Stimulated activated naive CD4-positive, alpha-beta T cell (primary cell): ENCODE results near the gene KITLG.
"Not testable (repeated sequence)": the region's sequence is repeated elsewhere in the genome, so short reads cannot be mapped to it uniquely, and the experiment has no call there.

Experiments
- DNase-seq, 6 experiments: peaks; one replicate each; lab custom pipeline; 2025; lab: John Stamatoyannopoulos, UW

KITLG gene, protein sequence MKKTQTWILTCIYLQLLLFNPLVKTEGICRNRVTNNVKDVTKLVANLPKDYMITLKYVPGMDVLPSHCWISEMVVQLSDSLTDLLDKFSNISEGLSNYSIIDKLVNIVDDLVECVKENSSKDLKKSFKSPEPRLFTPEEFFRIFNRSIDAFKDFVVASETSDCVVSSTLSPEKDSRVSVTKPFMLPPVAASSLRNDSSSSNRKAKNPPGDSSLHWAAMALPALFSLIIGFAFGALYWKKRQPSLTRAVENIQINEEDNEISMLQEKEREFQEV

DNA sequence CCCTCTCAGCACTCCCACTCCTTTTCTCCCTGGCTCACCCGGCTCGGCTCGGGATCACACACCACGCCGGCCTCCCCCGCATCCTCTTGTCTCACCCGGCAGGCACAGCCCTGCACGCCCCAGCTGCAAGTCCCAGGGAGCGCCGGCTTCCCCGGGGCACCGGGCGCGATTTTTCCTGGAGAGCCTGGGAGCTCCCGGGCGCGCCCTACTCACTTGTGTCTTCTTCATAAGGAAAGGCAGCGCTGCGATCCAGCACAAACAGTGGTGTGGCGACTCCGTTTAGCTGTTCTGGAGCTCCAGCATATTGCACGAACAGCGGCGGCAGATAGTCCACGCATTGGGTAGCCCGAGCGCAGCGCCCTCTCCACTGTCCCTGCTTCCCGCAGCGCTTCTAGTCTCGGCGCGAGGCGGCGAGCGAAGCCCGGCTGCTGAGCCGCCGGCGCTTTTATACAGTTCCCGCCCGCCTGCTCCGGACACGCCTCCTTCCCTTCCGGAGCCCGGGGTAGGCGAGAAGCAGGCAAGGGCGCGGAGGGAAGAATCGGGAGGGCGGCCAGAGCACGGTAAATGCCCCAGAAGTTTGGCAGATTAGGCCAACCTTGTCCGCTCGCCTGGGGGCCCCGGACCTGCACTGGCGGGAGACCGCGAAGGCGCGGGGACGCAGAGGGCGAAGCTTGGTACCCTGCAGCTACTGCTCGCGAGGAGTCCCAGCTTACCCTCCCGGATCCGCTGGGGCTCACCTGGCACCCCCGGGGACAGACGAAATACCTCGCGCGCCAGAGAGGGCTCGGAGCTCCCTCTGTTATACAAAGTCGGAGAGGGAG is at the start of gene KITLG:
Gene KITLG (minus strand): TSS at position 421 of the 821 bp plus-strand sequence. CDS start 193 bp downstream, at position 228.
- peak in 1 of 6 experiments; percentile 8 for DNase-seq

- DNase-seq = no peak
These were observed 48.7 kb upstream of the KITLG start for GRCh38 chr12:88628856-88629509.

DNA sequence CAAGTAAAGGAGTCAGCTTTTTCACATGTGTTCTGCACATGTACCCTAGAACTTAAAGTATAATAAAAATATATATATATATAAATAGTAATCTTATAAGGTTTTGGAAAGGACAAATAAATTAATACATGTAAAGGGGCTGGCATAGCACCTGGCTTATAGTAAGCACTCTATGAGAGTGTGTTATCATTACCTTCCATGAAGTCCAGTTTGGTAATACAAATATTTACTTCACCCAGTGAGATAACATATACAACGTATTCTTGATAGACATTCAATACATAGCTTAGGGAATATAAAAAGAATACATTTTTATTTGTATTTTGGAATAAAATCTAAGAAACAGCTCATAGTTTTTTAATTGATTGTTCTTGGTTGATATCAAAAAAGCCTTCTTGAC is 47.8 kb upstream of the KITLG start:
- DNase-seq = not testable (repeated sequence)

- DNase-seq = no peak
These were observed 47.2 kb upstream of the KITLG start for GRCh38 chr12:88627501-88627900.

- DNase-seq = no peak
These were observed 45.1 kb upstream of the KITLG start for GRCh38 chr12:88625356-88625755.

DNA sequence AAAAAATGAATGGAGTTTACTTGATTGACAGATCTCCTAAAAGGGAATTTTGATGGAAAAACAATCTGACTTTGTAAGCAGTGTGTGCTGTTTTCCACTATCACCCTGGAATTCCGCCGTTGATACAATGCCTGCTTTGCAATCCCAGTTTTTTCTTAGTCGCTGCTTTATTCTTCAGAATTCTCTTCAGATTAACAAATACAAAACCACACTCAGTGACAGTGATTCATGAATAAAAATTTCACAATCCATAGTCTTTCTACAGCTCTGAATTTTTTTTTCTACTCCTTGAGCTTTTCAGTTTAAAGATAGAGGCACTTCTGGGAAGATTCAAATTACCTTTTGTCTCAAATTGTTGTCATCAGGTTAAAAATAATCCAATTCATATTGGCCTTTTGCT is 44.6 kb upstream of the KITLG start:
- no peak for DNase-seq

GRCh38 chr12:88623777-88624548 is 43.7 kb upstream of the KITLG start:
- DNase-seq = no peak

- DNase-seq = no peak
These were observed 37.1 kb upstream of the KITLG start for GRCh38 chr12:88617352-88617751.

GRCh38 chr12:88615490-88615889 is 35.2 kb upstream of the KITLG start:
- DNase-seq = no peak

DNA sequence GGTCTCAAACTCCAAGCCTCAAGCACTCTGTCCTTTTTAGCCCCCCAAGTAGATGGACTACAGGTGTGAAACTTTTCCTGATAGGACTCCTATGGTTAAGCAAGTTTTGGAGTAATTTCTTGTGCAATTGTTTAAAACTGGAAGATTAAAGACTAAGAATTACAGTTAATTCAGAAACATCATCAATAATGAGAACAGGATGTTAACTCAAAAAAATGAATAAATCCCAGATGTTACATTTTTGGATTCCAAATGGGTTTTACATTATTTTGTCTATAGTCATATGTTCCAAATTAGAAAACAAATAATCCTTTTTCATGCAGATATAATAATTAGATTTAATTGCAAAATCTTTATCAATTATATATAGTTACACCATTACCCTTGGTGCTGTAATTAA is 24.4 kb upstream of the KITLG start:
- no peak for DNase-seq

DNA sequence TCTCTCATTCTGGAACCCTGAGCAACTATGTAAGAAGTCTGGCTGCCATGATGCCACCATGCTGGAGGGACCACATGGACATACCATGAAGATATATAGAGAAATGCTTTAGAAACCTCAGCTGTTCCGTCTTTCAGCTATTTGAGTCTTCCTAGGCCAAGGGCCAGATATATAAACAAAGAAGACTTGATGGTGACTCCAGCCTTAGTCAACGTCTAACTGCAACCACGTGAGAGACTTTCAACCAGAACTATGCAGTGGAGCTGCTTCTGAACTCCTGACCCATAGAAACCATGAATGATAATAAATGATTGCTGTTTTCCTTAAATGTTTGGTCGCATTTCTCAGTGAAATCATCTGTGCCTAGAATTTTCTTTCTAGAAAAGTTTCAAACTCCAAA is 20.0 kb upstream of the KITLG start:
- DNase-seq = no peak

- DNase-seq = no peak
These were observed 17.1 kb upstream of the KITLG start for GRCh38 chr12:88597365-88597764.

- no peak for DNase-seq
These were observed 15.4 kb upstream of the KITLG start for GRCh38 chr12:88595697-88596096.

DNA sequence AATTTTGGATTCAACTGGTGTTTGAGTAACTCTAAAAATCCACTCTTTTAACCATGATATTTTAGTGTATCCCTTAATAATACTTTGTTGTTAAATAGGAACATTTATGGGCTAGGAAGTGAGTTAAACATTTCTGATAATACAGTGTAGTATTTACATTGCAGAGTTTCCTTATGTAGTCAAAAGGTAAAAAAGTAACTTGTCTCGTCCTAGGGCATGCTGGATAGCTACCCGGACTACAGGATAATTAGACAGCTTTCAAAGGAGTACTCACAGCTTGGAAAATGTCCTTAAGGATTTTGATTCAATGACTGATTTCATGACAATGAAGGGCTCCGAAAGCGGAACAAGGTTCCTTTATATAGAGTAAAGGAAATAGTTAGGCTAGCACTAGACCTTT is 14.5 kb upstream of the KITLG start:
- no peak for DNase-seq

DNA sequence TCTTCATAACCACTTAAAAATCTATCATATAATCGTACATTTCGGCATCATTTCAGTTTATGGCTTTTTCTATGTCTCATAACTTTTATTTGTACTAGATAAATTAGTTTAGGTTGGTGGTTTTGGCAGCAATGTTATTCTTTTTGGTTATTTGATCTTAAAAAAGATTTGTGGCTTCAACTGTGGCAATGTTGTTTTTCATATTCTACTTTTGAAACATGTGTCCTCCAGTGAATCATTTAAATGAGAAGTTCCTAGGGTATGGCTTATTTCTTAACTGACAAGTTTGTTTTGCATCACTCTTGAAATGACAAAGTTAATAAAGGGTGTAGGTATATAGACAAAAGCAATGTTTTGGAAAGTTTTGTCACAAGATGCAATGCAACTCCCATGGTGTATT is 11.1 kb upstream of the KITLG start:
- no peak for DNase-seq

DNA sequence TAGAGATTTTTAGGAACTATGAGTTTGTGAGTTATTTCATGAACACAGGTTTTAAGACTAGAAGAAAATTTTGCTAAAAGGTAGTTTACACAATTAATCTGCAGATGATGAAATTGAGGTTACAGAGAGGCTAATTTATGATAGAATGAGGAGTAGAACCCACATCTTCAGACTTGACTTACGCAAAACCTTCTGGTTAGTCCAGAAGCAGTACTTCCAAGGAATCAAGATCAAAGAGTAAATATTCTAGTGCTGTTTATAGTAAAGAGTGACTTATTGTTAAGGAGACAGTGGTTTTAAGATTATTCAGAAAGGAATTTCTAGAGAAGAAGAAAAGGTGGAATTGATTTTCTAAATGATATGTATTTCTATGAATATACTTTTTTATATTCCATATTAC is 10.6 kb upstream of the KITLG start:
- DNase-seq = no peak

- DNase-seq = no peak
These were observed 4.8 kb upstream of the KITLG start for GRCh38 chr12:88585077-88585476.

- no peak for DNase-seq
These were observed 645 bp downstream of the KITLG start for GRCh38 chr12:88579601-88580050.

GRCh38 chr12:88579161-88579517 is 1.1 kb downstream of the KITLG start:
- DNase-seq = no peak

GRCh38 chr12:88578276-88579160 is 1.8 kb downstream of the KITLG start:
- DNase-seq = no peak

DNA sequence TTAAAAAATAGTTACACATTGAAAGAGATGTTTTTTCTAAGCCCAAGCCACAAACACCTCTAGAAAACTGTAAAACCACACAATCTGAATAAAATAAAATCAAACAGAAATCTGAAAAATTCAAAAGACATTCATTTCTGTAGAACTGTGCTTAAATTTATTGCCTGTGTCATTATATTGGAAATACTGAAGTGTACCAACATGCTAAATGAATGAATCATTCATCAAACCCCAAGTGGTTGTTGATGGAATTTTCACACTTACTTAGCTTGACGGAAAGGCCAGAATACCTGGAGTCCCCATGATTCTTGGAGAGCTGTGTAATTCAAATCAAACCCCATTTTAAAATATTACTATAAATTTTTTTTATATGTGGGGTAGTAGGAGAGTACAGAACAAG is 2.7 kb downstream of the KITLG start:
- no peak for DNase-seq
